Endothelial cell (in vitro differentiated cells): ENCODE data around the gene USP53. TPM values are rescaled to one million over a fixed set of nuclear protein-coding genes. Genes with fewer than 3 reads are reported as not detected.
A peak's percentile ranks its signal among the peaks of the same experiment; 100 is the strongest.

Source experiments
- DNase-seq: peaks from one replicate; pipeline ENCODE4 v3.0.0; 2021; ENCODE audit warnings: low spot score
- H3K27ac Mint-ChIP-seq: one replicate; pipeline ENCODE4 v1.8.0; 2021; ENCODE audit warnings: mixed read lengths, inconsistent platforms; ENCODE audit not compliant: unreplicated experiment
- H3K27me3 Mint-ChIP-seq: one replicate; pipeline ENCODE4 v1.8.0; 2021; ENCODE audit warnings: mild to moderate bottlenecking, moderate library complexity, mixed read lengths, inconsistent platforms; ENCODE audit not compliant: unreplicated experiment
- H3K36me3 Mint-ChIP-seq: one replicate; pipeline ENCODE4 v1.8.0; 2021; ENCODE audit warnings: mild to moderate bottlenecking, low read depth, mixed read lengths, inconsistent platforms; ENCODE audit not compliant: unreplicated experiment
- H3K4me1 Mint-ChIP-seq: one replicate; pipeline ENCODE4 v1.8.0; 2021; ENCODE audit warnings: mild to moderate bottlenecking, mixed read lengths, inconsistent platforms; ENCODE audit not compliant: unreplicated experiment
- H3K4me3 Mint-ChIP-seq: one replicate; pipeline ENCODE4 v1.8.0; 2021; ENCODE audit warnings: mild to moderate bottlenecking, mixed read lengths, inconsistent platforms; ENCODE audit not compliant: unreplicated experiment
- H3K9me3 Mint-ChIP-seq: one replicate; pipeline ENCODE4 v1.8.0; 2021; ENCODE audit warnings: mixed read lengths, inconsistent platforms; ENCODE audit not compliant: unreplicated experiment
- total RNA-seq: library from RNA; stranded (reverse); fragmentation: NEBNext Ultra II Directional; extraction: Animal tissue kit (Norgen Biotek cat#: 25700); gene quantifications from one replicate; pipeline ENCODE4 v1.2.1, GENCODE V29; 2021; ENCODE audit not compliant: unreplicated experiment
- TF ChIP-seq, protein P1 (sequence below): fragments of 200-600 bp; sonication (generic); IDR thresholded peaks from one replicate; pipeline ENCODE4 v1.5.0; 2021; ENCODE audit warnings: antibody characterized with exemption; ENCODE audit not compliant: unreplicated experiment

The USP53 gene
- total RNA-seq, 1 donor from 2014 or later, result 18.5 TPM

GRCh38 chr4:119286377-119287002, 74.0 kb downstream of the USP53 start:
- H3K4me1 Mint-ChIP-seq, result no peaks in the 10 kb centered on the region
- H3K4me3 Mint-ChIP-seq, result no peak overlapping the region
- no peak overlapping the region for H3K27ac Mint-ChIP-seq
- no peaks in the 10 kb centered on the region for H3K27me3 Mint-ChIP-seq
- H3K9me3 Mint-ChIP-seq, result no peaks in the 10 kb centered on the region
- peak; percentile 13 for DNase-seq
- H3K36me3 Mint-ChIP-seq, result no peaks in the 10 kb centered on the region
- TF ChIP-seq, protein P1, sequence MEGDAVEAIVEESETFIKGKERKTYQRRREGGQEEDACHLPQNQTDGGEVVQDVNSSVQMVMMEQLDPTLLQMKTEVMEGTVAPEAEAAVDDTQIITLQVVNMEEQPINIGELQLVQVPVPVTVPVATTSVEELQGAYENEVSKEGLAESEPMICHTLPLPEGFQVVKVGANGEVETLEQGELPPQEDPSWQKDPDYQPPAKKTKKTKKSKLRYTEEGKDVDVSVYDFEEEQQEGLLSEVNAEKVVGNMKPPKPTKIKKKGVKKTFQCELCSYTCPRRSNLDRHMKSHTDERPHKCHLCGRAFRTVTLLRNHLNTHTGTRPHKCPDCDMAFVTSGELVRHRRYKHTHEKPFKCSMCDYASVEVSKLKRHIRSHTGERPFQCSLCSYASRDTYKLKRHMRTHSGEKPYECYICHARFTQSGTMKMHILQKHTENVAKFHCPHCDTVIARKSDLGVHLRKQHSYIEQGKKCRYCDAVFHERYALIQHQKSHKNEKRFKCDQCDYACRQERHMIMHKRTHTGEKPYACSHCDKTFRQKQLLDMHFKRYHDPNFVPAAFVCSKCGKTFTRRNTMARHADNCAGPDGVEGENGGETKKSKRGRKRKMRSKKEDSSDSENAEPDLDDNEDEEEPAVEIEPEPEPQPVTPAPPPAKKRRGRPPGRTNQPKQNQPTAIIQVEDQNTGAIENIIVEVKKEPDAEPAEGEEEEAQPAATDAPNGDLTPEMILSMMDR, result peak; percentile 75

- H3K36me3 Mint-ChIP-seq, result no peaks in the 10 kb centered on the region
- H3K4me1 Mint-ChIP-seq, result no peaks in the 10 kb centered on the region
- TF ChIP-seq, protein P1, result no peak
- H3K27me3 Mint-ChIP-seq, result no peaks in the 10 kb centered on the region
- H3K4me3 Mint-ChIP-seq, result no peak overlapping the region
- no peak overlapping the region for H3K27ac Mint-ChIP-seq
- no peak for DNase-seq
- H3K9me3 Mint-ChIP-seq, result no peaks in the 10 kb centered on the region
Measured at GRCh38 chr4:119289313-119289712, 76.8 kb downstream of the USP53 start.

GRCh38 chr4:119290598-119290997, 78.1 kb downstream of the USP53 start:
- H3K4me3 Mint-ChIP-seq, result no peak overlapping the region
- H3K27ac Mint-ChIP-seq, result no peak overlapping the region
- no peaks in the 10 kb centered on the region for H3K27me3 Mint-ChIP-seq
- no peaks in the 10 kb centered on the region for H3K36me3 Mint-ChIP-seq
- no peaks in the 10 kb centered on the region for H3K4me1 Mint-ChIP-seq
- no peaks in the 10 kb centered on the region for H3K9me3 Mint-ChIP-seq
- DNase-seq, result no peak
- TF ChIP-seq, protein P1, result no peak

DNA sequence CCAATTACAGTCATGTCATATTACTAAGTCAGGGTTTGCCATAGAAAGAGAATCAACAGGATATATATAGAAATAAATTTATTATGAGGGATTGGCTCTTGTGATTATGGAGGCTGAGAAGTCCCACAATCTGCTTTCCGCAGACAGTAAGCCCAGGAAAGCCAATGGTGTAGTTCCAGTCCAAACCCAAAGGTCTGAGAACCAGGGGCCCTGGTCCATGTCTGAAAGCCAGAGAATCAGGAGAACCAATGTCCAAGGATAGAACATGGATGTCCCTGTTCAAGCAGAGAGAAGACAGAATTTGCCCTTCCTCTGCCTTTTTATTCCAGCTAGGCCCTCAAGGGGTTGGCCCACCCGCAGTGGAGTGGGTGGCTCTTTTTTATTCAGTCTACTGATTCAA, 83.8 kb downstream of the USP53 start:
- TF ChIP-seq, protein P1, result no peak
- Mint-ChIP-seq H3K4me1 (peaks cover 22% of the 10 kb centered on the region), H3K4me3 (no peak overlapping the region), H3K36me3 (peaks cover 5% of the 10 kb centered on the region), H3K27me3 (peaks cover 9% of the 10 kb centered on the region), H3K9me3 (no peaks in the 10 kb centered on the region), H3K27ac (no peak overlapping the region)
- no peak for DNase-seq

- no peak overlapping the region for H3K27ac Mint-ChIP-seq
- no peaks in the 10 kb centered on the region for H3K9me3 Mint-ChIP-seq
- H3K36me3 Mint-ChIP-seq, result peaks cover 5% of the 10 kb centered on the region
- DNase-seq, result no peak
- peaks cover 9% of the 10 kb centered on the region for H3K27me3 Mint-ChIP-seq
- peaks cover 22% of the 10 kb centered on the region for H3K4me1 Mint-ChIP-seq
- H3K4me3 Mint-ChIP-seq, result peak overlapping the region; percentile 15
- TF ChIP-seq, protein P1, result no peak
Measured at GRCh38 chr4:119297795-119298194, 85.3 kb downstream of the USP53 start.
